Cardiac fibroblast (primary cell): ENCODE measurements around the gene FOXJ1.

Source experiments
- DNase-seq, 2 donors: peaks; one replicate each; pipeline versions ENCODE4 v3.0.0 to v3.0.0-alpha.2; 2010; ENCODE audit warnings: low read depth in 2 of 2
- H3K4me3 ChIP-seq, 2 donors: replicated peaks in 1 of 2; 1 replicate in 1 of 2; 2 replicates in 1 of 2; pipeline ENCODE4 v1.5.1; 2011; ENCODE audit warnings: low read depth in 2 of 2, low read length in 2 of 2, mild to moderate bottlenecking in 2 of 2, moderate library complexity in 1 of 2
- TF ChIP-seq, protein P1 (sequence below): IDR thresholded peaks from one replicate; pipeline ENCODE4 v1.5.1; 2011; ENCODE audit warnings: low read depth, mild to moderate bottlenecking, low read length, inconsistent platforms

Gene FOXJ1

GRCh38 chr17:76171706-76172105 is 30.7 kb upstream of the FOXJ1 start:
- no peak for DNase-seq
- H3K4me3 ChIP-seq, result no peak overlapping the region
- TF ChIP-seq, protein P1, sequence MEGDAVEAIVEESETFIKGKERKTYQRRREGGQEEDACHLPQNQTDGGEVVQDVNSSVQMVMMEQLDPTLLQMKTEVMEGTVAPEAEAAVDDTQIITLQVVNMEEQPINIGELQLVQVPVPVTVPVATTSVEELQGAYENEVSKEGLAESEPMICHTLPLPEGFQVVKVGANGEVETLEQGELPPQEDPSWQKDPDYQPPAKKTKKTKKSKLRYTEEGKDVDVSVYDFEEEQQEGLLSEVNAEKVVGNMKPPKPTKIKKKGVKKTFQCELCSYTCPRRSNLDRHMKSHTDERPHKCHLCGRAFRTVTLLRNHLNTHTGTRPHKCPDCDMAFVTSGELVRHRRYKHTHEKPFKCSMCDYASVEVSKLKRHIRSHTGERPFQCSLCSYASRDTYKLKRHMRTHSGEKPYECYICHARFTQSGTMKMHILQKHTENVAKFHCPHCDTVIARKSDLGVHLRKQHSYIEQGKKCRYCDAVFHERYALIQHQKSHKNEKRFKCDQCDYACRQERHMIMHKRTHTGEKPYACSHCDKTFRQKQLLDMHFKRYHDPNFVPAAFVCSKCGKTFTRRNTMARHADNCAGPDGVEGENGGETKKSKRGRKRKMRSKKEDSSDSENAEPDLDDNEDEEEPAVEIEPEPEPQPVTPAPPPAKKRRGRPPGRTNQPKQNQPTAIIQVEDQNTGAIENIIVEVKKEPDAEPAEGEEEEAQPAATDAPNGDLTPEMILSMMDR, result no peak

GRCh38 chr17:76170114-76170513 is 29.1 kb upstream of the FOXJ1 start:
- TF ChIP-seq, protein P1, result no peak
- DNase-seq, result no peak
- H3K4me3 ChIP-seq, result no peak overlapping the region

- TF ChIP-seq, protein P1, result no peak
- DNase-seq, result no peak
- H3K4me3 ChIP-seq, result no peak overlapping the region
Measured at GRCh38 chr17:76166906-76167305, 25.9 kb upstream of the FOXJ1 start.

DNA sequence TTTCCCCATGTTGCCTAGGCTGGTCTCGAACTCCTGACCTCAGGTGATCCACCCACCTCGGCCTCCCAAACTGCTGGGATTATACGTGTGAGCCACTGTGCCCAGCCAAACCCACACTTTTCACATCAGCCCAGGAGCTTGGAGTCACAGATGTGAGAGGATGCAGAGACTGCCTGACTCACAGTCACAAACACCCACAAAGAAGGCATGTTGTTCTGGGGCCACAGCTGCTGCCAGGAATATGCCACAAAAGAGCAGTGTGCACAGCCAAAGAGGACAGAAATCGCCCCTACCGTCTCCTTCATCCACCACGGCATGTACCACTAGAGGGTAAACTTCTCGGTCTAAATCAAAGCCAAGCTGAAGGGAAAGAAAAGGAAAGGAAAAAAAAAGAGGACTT is 25.1 kb upstream of the FOXJ1 start:
- TF ChIP-seq, protein P1, result no peak
- peak; percentile 4 to 5 for DNase-seq
- no peak overlapping the region for H3K4me3 ChIP-seq

GRCh38 chr17:76164331-76164730 is 23.3 kb upstream of the FOXJ1 start:
- H3K4me3 ChIP-seq, result no peak overlapping the region
- peak in 1 of 2 donors; percentile 26 for DNase-seq
- TF ChIP-seq, protein P1, result no peak

DNA sequence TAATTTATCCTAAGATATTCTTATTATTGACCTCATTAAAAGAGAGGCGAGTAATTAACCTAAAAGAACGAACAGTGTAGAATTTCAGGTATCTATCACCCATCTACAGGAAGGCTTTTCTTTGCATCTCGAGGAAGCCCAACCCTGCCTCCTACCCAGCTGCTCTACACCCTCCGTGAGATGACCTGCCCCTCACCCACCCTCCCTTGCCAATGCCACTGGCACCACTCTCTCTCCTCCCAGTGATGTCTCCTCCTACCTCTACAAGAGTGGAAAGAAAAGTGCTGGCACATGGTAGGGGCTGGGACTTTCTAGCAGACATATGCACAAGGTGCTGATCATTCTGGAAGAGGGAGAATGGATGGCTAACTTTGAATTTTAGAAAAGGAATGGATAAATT is 22.9 kb upstream of the FOXJ1 start:
- TF ChIP-seq, protein P1, result no peak
- no peak overlapping the region for H3K4me3 ChIP-seq

DNA sequence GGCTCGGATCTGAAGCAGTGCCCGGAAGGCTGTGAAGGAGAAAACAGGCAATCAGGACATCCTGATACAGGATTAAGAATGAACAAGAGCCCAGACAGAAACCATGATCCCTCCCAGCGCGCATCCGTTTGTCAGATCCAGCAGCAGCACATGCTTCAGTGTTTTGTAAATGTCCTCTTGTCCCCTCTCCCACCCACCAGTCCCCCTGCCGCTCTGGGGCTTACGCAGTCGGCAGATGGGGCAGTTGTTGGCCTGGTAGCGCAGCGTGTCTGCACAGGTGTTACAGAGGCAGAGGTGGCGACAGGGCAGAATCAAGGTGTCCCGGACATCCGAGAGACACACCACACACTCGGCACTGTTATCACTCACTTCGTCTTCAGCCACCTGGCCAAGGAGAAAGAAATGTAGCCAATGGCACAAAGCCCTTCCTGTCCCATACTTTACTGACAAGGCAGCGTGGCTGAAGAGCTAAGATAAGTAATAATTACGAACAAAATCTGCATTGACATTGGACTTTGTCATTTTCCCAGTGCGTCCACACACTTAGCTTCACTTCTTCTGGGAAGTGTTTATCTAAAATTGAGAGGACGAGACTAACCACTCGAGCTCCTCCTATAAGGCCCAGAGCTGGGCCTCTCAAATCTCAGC is 20.7 kb upstream of the FOXJ1 start:
- no peak overlapping the region for H3K4me3 ChIP-seq
- DNase-seq, result no peak
- TF ChIP-seq, protein P1, result no peak

More for the DNA sequence above, 22.9 kb upstream of the FOXJ1 start:
- no peak for DNase-seq
